HT-29 (cell line): Measurements from ENCODE around the gene CPNE4. TPM values are rescaled to one million over a fixed set of nuclear protein-coding genes. Genes with fewer than 3 reads are reported as not detected.
"Not testable (repeated sequence)": the region's sequence is repeated elsewhere in the genome, so short reads cannot be mapped to it uniquely, and the experiment has no call there.

Experiments used
- DNase-seq: peaks from one replicate; pipeline ENCODE4 v3.0.0-alpha.2; 2015; ENCODE audit warnings: low spot score
- total RNA-seq: library from RNA; depleted of rRNA; stranded (reverse); fragments of >200 nt; shearing (Covaris generic); gene quantifications from 2 replicates; pipeline ENCODE4 v1.2.3, GENCODE V29; 2014

Gene CPNE4
- total RNA-seq, 1 experiment from 2014 or later, result not detected

DNA sequence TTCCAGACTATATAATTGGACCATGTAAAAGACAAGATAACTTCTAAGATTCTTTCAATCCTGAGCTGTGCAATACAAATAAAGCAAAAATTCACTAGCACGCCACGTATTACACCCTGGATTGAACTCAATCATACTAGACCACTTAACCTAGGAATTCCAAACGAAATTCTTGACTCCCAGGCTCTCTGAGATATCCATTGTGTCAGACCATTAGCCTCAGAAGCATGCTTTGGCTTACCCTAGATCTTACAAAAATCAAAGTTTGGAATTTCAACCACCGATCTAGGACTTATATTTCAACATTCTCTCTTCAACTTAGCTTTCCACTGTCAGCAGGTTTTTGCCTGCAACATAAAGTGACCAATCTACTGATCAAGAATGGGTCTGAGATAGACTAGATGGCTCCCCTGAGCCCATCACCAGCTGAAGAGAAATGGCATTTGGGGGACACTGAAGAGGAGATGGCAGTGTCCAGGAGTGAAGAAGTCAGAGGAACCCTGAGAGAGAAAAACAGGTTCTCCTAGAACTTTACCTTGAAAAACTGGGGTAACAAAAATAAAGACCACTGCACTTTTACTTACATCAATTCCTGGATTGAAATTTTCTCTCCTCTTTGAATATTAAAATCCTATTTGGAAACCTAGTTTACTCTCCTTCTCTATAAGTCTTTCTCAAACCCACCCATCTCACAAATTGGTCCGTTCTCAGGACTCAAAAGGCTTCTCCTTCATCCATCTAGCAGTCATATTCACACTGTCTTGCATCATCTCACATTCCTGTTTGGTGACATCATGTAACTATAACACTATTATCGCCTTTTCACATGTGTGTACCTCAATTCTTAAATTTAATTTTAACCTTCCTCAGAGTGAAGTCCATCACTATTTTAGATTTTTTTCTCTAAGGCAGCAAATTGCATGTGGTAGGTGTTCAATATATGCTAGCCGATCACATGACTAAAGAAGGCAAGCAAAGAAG is 18.5 kb downstream of the CPNE4 start:
- DNase-seq, result no peak

DNA sequence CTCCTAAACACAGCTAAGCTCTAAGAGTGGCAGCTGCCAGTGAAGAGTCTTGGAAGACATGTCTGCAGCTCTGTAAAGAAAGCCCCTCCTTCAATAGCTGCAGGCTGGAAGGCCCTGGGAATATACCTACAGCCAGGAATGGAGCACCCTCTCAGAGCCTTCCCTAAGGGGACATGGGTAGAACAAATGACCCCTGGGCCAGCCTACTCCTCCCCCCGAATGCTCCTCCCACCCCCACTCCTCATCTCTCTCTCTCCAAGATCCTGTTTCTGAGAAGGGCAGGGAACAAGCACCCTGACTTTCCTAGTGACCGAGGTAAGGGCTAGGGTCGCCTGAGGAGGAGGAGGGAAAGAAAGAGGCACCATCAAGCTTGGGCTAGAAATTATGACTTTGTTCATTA is 20.7 kb downstream of the CPNE4 start:
- DNase-seq, result no peak

DNA sequence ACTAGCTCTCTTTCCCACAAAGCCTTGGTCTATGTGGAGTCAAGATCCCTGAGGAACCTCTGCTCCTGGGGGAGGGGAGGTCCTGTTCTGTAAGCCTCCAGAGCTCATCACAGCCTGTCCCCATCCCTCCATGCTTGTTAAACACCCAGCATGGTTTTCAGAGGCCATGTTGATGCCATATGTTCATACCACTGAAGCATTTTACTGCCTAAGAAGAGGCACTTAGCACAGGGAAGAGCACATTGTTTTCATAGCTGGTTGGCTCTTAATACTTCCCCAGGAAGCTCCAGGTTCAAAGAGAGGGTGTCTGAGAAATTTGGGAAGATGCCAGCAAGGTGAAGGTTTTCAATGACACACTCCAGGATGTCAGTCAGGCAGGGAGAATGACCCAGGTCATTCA is 25.6 kb downstream of the CPNE4 start:
- no peak for DNase-seq

DNA sequence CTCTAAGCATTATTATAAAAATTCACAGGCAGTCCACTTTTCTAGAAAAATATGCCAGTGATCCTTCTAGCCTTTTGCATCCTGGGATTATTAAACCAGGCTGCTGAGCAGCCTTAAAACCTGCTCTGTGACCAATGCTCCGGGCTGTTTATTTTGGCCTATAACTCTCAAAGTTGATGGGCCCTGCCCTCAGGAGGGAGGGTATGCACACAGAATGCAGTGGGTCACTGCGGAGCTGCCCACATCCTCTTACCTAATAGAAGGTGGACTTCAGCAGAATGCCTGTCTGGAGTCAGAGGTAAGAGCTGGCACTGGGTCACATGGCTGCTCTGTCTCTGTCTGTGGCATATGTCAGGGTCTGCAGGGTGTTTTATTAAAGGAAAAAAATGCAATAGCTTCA is 26.0 kb downstream of the CPNE4 start:
- no peak for DNase-seq

DNA sequence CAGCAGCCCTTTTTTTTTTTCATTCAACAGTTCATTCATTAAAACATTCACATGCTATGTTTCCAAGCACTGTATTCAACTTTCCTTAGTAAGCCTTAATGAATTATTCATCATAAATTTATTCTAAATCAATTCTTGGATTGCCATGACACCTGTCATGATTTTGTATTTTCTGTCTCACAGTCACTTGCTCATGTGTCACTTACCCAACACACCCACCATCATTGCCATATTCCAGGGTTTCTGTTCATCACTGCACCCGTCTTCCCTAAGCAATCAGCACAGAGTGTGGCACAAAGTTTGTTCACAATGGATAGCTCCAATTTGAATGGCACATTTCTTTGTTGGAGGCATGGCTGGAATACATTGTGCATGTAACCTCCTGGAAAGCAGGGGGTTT is 27.2 kb downstream of the CPNE4 start:
- DNase-seq, result no peak

DNA sequence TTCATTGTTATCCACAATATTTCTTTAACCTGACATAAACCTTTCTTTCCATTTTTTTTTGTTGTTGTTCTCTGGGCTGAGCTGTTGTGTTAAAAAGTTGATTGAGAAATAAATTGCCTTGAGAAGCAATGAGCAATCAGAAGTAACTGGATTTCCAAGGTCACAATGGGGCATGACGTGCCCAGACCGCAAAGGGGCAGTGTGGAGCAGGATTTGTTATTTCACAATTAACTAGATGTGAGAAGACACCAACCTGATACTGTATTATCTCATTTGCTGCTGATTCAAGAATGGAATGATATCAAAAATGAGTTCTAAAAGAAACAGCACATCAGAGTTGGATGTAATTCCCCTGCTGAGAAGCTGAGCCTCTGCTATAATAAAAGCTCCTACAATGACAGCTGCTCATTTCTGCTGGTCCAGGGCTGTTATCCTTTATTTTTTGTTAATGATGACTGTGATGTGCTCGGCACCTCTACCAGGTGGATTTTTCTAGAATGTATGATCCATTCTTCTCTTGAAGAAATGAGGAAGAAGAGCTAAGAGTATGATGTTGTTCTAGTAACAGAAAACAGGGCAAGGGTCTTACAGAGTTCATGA is 28.1 kb downstream of the CPNE4 start:
- DNase-seq, result peak; percentile 56

DNA sequence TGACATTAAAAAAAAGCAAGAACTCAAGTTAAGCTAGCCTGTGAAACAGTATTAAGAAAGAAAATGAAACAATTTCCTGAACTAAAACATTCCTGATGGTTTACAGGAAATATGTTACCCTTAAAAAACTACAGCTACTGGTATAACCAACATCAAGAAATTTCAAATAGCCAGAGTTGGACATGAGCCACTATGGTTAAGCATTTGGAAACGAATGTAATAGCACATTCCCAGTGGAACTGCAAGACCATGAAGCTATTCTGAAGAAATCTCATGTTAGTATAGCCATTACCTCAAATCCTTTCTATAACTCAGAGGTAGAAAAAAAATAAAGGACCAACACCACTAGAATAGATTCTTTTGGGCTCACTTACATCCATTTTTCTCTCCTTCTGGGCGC is 30.2 kb downstream of the CPNE4 start:
- no peak for DNase-seq

DNA sequence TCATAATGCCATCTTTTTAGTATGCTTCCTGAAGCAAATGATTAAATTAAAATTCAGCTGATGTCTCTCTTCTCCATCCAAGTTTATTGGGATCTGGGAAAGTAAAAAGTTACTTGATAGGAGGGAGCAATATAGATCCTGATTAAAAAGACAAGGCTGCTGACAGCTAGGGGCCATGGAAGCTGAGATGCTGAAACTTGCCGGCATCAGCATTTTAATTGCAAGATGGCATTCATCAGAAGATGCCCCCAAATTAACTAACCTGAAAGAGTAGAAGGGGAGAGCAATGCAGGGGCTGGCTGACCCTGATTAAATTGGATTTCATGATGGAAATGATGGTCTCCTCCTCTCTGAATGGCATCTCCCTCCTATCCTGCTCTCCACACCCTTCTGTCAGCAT is 31.1 kb downstream of the CPNE4 start:
- no peak for DNase-seq

DNA sequence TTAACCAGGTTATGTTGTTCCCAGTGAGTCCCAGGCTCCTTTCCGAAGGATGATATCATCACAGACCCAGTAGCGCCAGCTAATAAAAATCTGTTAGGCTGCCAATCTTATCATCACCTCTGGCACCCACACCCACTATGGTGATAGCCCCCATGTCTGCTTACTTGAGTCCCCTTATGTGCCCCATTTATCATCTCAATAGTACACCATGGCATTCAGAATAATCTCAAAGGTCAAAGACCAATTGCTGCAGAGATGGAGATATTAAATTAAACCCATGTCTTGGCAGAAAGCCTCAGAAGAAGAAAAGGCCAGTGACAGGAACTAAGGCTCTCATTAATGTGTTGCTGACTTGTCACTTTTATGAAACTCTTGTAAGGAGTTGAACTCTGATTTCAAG is 32.8 kb downstream of the CPNE4 start:
- no peak for DNase-seq

DNA sequence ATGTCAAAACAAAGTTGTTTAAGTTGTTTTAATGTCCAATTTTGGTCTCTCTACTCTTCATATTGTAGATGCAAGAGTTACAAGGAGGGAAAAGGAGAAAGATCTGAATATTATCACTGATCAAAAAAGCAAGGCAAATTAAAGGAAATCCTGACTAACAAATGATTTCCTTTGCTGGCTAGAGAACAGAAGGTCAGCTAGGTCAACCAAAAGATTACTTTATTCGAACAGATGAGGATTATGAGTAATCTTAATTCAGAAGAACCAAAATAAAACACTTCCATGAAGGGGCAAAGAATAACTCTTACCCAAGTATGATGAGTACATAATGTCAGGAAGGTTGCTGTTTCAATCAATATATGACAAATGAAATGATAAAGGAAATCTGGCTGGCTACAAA is 33.8 kb downstream of the CPNE4 start:
- DNase-seq, result no peak

DNA sequence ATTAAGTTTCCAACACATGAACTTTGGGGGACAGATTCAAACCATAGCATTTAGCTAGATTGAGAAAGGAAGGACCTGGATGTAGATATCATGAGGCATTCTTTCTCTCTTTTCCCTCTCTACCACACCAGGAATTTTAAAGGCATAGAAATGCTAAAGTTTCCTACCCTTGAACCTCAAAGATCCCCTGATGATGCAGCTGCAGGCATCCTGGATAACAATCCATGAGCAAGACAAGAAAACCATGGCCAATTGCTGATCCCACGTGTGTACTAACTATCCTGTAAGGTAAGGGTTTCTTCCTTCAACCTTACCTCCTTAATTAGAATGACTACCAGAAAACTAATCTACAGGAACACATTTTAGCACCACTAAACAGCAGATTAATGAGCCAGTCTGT is 36.8 kb downstream of the CPNE4 start:
- DNase-seq, result no peak

DNA sequence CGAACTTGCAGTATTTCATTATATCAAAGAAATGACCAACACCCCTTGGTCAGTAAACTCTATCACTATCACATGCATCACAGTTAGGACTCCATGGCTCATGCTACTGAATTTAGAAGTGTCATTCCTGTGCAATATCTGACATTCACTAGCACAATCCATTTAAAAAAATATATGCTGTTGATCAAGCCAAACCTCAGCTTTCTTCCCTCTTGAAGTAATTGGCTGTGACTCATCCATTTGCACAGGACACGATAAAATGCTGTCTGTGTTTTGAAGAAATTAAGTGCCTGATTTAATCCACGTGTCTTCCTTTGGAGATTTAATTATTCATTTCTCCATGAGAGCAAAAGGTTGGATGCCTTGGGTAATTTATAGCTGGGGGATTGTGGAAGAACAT is 38.9 kb downstream of the CPNE4 start:
- DNase-seq, result no peak

DNA sequence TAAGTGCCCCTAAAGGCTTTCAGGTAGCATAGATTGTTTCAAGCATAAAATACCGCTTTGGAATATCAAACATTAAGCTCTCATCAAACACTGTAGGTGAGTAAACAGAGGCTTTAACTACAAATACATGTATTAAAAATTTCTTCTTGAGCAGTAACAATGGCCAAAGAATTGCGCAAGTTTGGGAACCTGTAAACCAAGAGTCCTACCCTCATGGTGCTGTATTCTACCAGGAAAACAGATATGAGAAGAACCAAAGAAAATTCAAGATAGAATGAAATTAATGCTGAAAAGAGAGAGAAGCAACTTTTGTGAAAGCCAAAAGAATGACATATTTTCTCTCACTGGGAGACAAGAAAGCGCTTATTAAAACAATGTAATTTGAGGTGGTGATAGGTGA is 45.5 kb downstream of the CPNE4 start:
- DNase-seq, result no peak

DNA sequence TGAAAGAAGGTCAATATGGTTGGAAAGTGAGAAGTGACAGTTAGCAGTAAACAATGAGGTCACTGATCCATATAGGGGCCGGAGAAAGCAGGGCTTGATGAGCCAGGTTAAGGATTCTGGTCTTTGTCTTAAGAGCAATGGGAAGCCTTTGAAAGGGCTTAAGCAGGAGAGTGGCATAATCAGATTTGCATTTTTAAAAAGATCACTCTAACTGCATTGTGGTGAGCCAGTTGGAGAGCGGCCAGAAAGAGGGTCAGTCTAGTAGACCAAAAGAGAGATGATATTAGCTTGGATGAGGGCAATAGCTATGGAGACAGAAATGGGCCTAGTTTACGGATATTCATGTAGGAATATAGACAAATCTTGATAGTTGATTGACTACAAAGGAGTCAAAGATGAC is 46.6 kb downstream of the CPNE4 start:
- no peak for DNase-seq

DNA sequence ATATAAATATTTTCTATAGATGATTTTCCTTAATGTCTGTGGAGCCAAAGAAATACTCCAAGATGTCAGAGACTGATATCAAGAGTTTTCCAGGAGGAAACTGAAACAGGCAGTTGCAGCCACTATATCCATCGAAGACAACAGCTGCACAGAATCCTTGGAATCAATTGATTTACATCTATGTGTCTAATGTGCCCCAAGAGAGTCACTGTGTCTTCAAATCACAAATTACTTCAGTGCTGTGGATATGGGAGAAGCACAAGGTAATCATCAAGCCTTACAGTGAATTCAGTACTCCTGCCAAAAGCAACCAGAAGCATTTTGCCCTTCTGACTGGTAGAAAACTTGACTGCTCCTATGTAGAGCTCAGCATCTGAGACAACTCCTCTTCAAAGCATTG is 51.1 kb downstream of the CPNE4 start:
- no peak for DNase-seq

DNA sequence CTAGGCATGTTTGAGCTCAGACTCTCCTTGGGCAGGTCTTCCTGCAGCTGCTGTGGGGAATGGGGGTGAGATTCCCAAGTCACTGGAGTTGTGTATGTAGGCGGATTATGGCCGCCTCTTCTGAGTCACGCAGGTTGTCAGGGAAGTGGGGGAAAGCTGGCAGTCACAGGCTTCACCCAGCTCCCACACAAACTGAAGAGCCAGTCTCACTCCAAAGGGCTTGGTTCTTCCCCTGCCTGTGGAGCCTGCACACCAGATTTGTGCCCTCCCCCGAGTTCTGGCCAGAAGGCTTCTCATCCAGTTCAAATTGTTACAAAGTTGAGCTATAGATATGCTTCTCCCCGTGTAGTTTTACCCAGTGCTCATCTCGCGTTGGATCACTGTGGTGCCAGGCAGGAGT is 53.5 kb downstream of the CPNE4 start:
- DNase-seq, result no peak

DNA sequence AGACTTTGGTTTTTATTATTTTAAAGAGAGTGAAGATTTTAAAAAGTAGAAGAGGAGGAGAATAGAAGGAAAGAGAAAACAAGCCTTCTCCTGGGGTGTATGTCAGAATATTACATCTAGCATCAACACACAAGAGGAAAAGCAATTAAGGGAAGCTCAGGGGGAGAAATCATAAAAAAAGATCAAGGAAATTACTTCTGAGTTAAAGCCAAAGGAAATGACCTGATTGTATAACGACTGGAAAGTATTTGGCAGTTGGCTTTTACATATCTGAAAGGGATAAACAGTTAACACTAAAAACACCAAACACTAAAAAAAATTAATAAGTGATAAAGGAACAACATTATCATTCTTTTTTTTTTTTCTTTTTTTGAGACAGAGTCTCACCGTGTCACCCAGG is 58.4 kb downstream of the CPNE4 start:
- DNase-seq, result no peak

DNA sequence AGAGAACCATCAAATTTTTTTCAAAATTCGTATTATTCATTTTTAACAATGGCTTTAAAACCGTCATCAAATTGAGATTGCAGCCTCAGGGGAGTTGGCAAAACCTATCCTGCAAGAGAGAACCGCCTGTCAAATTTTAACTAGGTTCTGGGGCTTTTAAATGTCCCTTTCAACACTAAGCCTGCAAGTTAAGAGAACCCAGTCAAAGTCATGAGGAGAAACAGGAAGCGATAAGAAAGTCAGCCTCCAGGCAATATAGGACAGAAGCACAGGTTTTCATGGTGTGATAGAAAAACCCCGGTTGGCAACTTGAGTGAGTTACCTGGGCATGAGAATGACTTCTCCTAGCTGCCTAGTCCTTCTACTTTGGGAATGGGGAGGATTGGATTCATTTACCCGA is 59.8 kb downstream of the CPNE4 start:
- DNase-seq, result no peak

DNA sequence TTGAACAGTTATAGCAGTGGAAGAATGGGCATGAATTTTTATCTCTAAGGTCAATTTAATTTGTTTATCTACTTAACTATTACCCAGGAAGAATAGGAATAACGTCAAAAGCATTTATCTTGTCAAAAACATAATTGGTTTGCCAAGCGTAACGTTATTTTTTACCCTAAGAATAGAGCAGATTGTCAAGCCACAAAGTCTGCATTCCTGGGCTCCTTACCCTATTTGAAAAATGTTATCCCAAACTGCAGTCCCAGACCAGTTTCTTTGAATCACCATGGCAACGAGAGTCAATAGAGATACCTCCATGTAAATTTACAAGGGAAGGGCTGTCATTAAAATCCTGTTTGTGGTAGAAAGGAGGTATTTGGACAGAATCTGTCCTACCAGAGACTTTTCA is 61.1 kb downstream of the CPNE4 start:
- DNase-seq, result no peak

DNA sequence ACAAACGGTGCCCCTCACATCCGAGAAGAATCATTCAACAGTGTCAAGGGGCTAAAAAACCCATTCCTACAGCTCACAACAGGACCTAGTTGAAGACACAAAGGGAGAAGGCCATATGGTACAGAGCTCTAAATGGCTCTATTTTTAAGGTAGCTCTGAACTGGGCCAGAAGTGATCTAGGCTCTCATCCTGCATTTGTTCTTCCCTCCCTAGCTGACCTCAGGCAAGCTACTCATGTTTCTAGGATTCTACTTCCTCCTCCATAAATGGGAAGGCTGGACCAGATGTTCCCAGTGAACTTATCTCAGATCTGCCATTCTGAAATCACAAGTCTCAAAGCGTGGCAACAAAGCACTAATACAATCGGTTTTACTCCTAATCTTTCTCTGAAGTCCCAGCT is 62.3 kb downstream of the CPNE4 start:
- DNase-seq, result no peak

DNA sequence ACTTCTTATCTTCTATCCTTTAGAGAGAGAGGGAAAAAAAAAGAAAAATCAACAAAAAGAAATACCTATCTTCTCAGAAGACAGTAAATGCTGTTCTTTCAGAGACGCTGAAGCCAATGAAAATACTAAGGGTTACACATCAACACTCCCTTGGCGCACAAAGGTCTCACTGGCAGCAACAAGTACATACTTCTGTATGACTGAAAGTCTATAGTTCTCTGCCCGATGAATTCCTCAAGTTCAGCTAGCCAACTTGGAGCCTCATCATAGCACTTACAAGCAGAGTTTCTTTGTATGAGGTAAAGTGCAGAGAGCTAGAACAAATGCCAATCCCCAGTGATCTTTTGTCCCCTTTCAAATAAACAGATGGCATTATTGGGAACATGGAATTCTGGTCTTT is 62.7 kb downstream of the CPNE4 start:
- DNase-seq, result no peak

DNA sequence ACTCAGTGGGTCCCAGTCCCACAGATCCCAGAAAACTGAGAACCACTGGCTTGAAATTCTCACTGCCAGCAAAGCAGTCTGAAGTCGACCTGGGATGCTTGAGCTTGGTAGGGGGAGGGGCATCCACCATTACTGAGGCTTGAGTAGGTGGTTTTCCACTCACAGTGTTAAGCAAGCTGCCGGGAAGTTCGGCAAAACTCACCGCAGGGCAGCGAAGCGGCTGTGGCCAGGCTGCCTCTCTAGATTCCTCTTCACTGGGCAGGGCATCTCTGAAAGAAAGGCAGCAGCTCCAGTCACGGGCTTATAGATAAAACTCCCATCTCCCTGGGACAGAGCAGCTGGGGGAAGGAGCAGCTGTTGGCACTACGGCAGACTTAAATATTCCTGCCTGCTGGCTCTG is 71.4 kb downstream of the CPNE4 start:
- not testable (repeated sequence) for DNase-seq

DNA sequence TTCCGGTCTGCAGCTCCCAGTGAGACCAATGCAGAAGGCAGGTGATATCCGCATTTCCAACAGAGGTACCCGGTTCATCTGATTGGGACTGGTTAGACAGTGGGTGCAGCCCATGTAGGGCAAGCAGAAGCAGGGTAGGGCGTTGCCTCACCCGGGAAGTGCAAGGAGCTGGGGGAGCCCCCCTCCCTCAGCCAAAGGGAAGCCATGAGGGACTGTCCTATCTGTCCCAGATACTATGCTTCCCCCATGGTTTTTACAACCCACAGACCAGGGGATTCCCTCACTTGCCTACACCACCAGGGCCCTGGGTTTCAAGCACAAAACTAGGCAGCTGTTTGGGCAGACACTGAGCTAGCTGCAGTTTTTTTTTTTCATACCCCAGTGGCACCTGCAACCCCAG is 71.8 kb downstream of the CPNE4 start:
- no peak for DNase-seq
